Common myeloid progenitor, CD34-positive (primary cell): ENCODE measurements around the gene NKG7.

Source experiments
- CTCF ChIA-PET: fragments of 350-600 bp; sonication (Branson Sonifier 250); formaldehyde crosslinking; loops from one replicate; lab custom pipeline; 2021; ENCODE audit warnings: antibody characterized with exemption; lab: Charles Lee
- POLR2A ChIA-PET: fragments of 350-600 bp; sonication (Branson Sonifier 250); formaldehyde crosslinking; loops from one replicate; lab custom pipeline; 2021; ENCODE audit warnings: antibody characterized with exemption; lab: Charles Lee
- DNase-seq, 3 donors: peaks; one replicate each; pipeline versions ENCODE4 v3.0.0 to v3.0.0-alpha.2; 2013
- H3K27ac ChIP-seq, 2 experiments: 1 replicate in 1 of 2; 2 replicates in 1 of 2; pipeline ENCODE4 v1.7.0; 2013; ENCODE audit warnings: inconsistent platforms in 2 of 2, low read length in 2 of 2, mild to moderate bottlenecking in 2 of 2, low read depth in 1 of 2, moderate library complexity in 1 of 2; ENCODE audit not compliant: severe bottlenecking in 2 of 2, insufficient read depth in 1 of 2, poor library complexity in 1 of 2
- H3K27me3 ChIP-seq, 5 experiments: replicated peaks in 2 of 5; 1 replicate in 3 of 5; 2 replicates in 2 of 5; pipeline versions ENCODE4 v1.6.1 to v1.7.0; 2013; ENCODE audit warnings: low read length in 4 of 5, mild to moderate bottlenecking in 2 of 5, moderate library complexity in 2 of 5, inconsistent platforms in 1 of 5; ENCODE audit not compliant: insufficient read depth in 5 of 5, control insufficient read depth in 4 of 5
- H3K36me3 ChIP-seq, 4 experiments: 1 replicate in 2 of 4; 2 replicates in 2 of 4; pipeline versions ENCODE4 v1.6.1 to v1.7.0; 2013; ENCODE audit warnings: low read length in 3 of 4, control low read depth in 1 of 4, mild to moderate bottlenecking in 1 of 4; ENCODE audit not compliant: control insufficient read depth in 4 of 4, insufficient read depth in 4 of 4
- H3K4me1 ChIP-seq, 4 experiments: 1 replicate in 3 of 4; 2 replicates in 1 of 4; pipeline versions ENCODE4 v1.6.1 to v1.7.1; 2013; ENCODE audit warnings: low read length in 3 of 4, mild to moderate bottlenecking in 3 of 4, control low read depth in 1 of 4, inconsistent platforms in 1 of 4, moderate library complexity in 1 of 4; ENCODE audit not compliant: control insufficient read depth in 4 of 4, insufficient read depth in 4 of 4; ENCODE audit errors: control extremely low read depth in 1 of 4
- H3K4me3 ChIP-seq, 7 experiments: 1 replicate in 4 of 7; 2 replicates in 3 of 7; pipeline versions ENCODE4 v1.5.1 to v1.7.0; 2013; ENCODE audit warnings: mild to moderate bottlenecking in 7 of 7, low read length in 6 of 7, moderate library complexity in 6 of 7, inconsistent platforms in 2 of 7, low read depth in 2 of 7, control low read depth in 1 of 7; ENCODE audit not compliant: insufficient read depth in 4 of 7, control insufficient read depth in 1 of 7; ENCODE audit errors: extremely low read depth in 1 of 7
- H3K9me3 ChIP-seq, 5 experiments: 1 replicate in 4 of 5; 2 replicates in 1 of 5; pipeline versions ENCODE4 v1.6.1 to v1.7.1; 2013; ENCODE audit warnings: low read length in 4 of 5, mild to moderate bottlenecking in 2 of 5, inconsistent platforms in 1 of 5, low read depth in 1 of 5, moderate library complexity in 1 of 5; ENCODE audit not compliant: control insufficient read depth in 4 of 5, insufficient read depth in 2 of 5; ENCODE audit errors: control extremely low read depth in 1 of 5
- WGBS: methylation state at CpG from one replicate; pipeline ENCODE4 v1.1.5; 2013; ENCODE audit not compliant: insufficient coverage; 5-methylcytosine and 5-hydroxymethylcytosine counted together

NKG7 gene

DNA sequence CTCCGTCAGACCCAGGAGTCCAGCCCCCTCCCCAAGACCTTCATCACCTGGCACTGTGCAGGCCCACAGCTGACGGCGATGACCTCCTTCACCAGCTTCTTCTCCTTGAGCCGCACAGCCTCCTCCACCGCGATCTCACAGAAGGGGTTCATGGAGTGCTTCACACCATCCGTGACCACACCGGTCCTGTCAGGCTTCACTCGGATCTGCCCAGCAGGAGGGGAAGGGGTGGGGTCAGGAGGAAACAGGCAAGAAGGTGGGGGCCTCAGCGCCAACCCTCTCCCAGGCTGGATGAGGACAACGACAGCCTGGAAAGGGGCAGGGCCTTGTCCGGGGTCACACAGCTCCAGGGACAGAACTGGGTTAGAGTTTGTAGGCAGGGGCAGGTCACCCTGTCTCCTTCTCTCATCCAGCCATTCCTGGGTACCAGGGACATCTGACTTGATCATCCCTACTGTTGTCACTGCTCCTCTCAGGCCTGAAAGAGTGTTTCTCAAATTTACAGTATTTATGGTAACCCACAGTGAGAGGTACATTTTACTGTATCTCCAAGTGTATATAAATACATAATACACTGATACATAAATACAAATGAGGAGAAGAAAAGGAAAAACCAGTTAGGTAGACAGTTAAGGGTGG, 18.2 kb downstream of the NKG7 start:
- no peaks in the 10 kb centered on the region for H3K4me1 ChIP-seq
- POLR2A ChIA-PET: no interaction called here
- H3K27me3 ChIP-seq: no peaks in the 10 kb centered on the region
- no peak overlapping the region for H3K27ac ChIP-seq
- H3K9me3 ChIP-seq: no peaks in the 10 kb centered on the region
- DNase-seq: no peak
- 99% methylated on average over 8 of the region's 12 CpGs for WGBS
- CTCF ChIA-PET: interaction anchor here (1.1 kb wide), 1 partner anchor 8 kb away, joined by 3 read pairs; no protein-coding TSS in a partner anchor
- H3K36me3 ChIP-seq: peaks cover 3 to 43% (median 25%) of the 10 kb centered on the region in 4 experiments
- no peak overlapping the region for H3K4me3 ChIP-seq

DNA sequence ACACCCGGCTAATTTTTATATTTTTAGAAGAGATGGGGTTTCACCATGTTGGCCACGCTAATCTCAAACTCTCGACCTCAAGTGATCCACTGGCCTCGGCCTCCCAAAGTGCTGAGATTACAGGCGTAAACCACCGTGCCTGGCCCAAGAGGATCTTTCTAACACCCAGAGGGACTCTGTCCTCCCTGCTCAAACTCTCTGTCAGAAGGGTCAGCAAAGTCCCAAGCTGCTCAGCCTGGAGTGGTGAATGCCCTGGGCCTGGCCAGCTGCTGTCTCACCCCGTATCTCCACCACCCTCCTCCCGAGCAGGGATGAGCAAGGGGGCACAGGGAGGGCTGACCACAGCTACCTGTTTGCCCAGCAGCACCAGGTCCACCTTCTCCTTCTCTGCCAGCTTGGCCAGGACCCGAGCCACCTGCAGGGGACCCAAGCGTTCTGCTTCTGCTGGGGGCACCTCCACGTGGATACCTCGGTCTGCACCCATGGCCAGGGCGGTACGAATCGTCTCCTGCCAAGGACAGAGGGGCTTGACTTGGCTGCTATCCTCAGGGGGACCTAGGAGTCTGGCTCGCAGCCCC, 19.6 kb downstream of the NKG7 start:
- Histone ChIP-seq H3K27me3 (no peaks in the 10 kb centered on the region), H3K27ac (no peak overlapping the region), H3K4me3 (no peak overlapping the region), H3K9me3 (no peaks in the 10 kb centered on the region), H3K4me1 (no peaks in the 10 kb centered on the region), H3K36me3 (peaks cover 3 to 43% (median 24%) of the 10 kb centered on the region in 4 experiments)
- DNase-seq: no peak
- POLR2A ChIA-PET: no interaction called here
- 96% methylated on average over 11 of the region's 16 CpGs for WGBS
- CTCF ChIA-PET: interaction anchor here (3.2 kb wide), 1 partner anchor 12 kb away, joined by 11 read pairs; the partner anchor contains the start of gene VSIG10L

DNA sequence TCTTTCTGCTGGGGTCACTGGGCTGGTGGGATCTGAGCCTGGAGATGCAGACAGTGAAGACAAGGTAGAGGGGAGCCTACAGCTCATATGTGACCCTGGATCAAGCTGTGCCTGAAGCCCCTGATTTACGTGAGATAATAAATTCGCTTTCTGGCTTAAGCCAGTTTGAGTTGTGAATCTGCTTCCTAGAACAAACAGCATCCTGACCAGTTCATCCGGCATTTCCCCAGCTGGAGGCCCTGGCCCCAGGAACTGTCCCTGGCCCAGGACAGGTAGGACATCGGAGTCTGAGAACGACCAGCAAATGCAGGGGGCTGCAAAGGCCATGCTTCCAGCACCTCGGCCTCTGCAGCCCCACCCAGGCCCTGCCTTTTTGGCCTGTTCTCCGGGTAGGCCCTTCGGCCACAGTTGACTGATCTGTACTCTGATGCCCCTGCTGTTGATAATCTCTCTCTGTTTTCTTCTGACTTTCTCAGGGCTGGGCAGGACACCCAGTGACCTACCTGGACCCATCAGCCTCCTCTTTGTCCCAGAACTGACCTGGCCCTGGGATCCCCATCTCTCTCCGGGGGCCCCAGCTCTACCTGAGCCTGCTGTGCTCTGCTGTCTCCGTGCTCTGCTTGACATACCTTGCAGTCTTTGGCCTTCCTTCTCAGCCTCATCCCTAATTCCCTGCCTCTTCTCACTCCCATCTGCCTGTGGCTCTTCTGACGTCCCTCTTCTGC, 21.0 kb downstream of the NKG7 start:
- Histone ChIP-seq H3K36me3 (peaks cover 6 to 55% (median 31%) of the 10 kb centered on the region in 4 experiments), H3K4me1 (no peaks in the 10 kb centered on the region), H3K27ac (peak overlapping the region in 1 of 2 experiments; percentile 72), H3K9me3 (no peaks in the 10 kb centered on the region), H3K27me3 (no peaks in the 10 kb centered on the region), H3K4me3 (no peak overlapping the region)
- POLR2A ChIA-PET: no interaction called here
- no peak for DNase-seq
- CTCF ChIA-PET: interaction anchor here (0.8 to 3.2 kb wide), 3 partner anchors 11 to 88 kb away, joined by 3 to 11 read pairs (median 4); partner anchors contain the start of gene VSIG10L
- 96% methylated on average over 11 of the region's 11 CpGs for WGBS

DNA sequence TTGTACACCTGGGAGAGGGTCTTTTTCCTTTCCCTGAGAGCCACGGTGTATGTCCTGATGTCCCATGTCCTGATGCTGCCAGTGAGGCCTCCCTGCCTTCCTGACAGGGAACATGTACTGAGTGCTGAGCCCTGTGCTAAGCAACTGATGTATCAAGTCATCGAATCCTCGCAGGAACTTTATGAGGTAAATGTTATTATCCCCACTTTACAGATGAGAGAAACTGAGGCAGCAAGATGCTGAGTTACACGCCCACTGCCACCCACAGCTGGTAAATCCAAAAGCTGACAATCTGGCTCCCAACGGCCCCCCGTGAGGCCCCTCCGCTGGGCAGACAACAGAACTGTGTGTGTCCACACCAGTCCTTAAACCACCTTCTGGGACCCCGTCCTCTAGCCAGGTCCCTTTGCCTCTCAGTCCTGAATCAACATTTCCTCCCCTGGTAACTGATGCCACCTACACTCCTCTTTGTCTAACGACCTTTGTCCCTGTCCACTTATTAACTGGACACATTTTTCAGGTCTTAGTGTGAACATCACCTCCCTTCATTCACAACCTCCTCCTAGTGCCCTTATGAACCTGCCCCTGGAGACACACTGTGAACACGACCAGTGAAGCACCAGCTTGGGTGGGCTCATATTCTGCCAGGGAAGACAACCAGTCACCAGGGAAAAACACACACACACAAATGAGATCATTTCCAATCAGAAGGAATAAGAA, 25.1 kb downstream of the NKG7 start:
- no peaks in the 10 kb centered on the region for H3K27me3 ChIP-seq
- CTCF ChIA-PET: no interaction called here
- no peak for DNase-seq
- H3K4me3 ChIP-seq: no peak overlapping the region
- H3K4me1 ChIP-seq: no peaks in the 10 kb centered on the region
- no peak overlapping the region for H3K27ac ChIP-seq
- peaks cover 5 to 59% (median 36%) of the 10 kb centered on the region in 4 experiments for H3K36me3 ChIP-seq
- H3K9me3 ChIP-seq: no peaks in the 10 kb centered on the region
- POLR2A ChIA-PET: no interaction called here
- 95% methylated on average over 10 of the region's 10 CpGs for WGBS

DNA sequence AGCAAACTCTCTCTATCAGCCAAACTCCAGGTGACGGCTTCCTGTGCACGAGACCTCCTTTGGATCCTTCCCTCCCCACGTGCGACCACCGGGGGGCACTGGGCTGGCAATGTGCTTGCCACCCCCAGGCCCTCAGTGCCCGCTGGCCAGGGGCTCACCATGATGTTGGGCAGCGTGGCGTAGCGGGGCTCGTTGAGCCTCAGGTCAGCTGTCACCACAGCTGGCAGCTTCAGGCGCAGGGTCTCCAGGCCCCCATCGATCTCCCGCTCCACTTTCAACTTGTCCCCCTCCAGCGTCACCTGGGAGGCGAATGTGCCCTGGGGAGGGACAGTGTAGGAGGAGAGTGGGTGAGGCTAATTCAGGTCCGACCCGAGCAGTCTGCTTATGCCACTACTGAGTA, 25.7 kb downstream of the NKG7 start:
- no peak overlapping the region for H3K27ac ChIP-seq
- no peaks in the 10 kb centered on the region for H3K4me1 ChIP-seq
- no peaks in the 10 kb centered on the region for H3K9me3 ChIP-seq
- CTCF ChIA-PET: no interaction called here
- no peak for DNase-seq
- H3K27me3 ChIP-seq: no peaks in the 10 kb centered on the region
- POLR2A ChIA-PET: no interaction called here
- no peak overlapping the region for H3K4me3 ChIP-seq
- H3K36me3 ChIP-seq: peaks cover 5 to 55% (median 32%) of the 10 kb centered on the region in 4 experiments
- 94% methylated on average over 10 of the region's 17 CpGs for WGBS

DNA sequence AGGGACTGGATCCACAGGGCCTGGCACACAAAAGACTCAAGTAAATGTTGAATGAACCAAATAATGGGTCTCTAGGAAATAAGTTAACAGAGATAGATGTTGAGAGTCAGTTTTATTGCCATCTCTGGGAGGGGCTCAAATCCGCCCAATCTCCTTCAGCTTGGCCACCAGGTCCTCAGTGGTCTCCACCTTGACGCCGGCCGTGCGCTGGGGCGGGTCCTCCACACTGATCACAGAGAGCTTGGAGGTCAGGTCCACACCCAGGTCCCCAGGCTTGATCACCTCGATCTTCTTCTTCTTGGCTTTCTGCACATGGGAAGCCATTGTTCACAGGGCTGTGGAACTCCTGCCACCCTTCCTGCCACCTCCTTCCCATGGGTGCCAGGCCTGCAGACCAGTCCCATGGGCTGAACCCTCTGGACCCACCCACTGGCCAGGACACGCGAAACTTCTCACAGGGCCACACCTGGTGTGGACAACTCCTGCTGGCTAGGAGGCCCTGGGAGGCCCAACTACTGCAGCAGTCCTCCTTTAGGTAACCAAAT, 27.3 kb downstream of the NKG7 start:
- peaks cover 0 to 14% (median 4%) of the 10 kb centered on the region in 5 experiments for H3K27me3 ChIP-seq
- ChIA-PET POLR2A (interaction anchor here (0.6 kb wide), 1 partner anchor 14 kb away, joined by 6 read pairs; no protein-coding TSS in a partner anchor), CTCF (interaction anchor here (1.5 to 1.8 kb wide), 2 partner anchors 11 to 57 kb away, joined by 3 read pairs; no protein-coding TSS in a partner anchor)
- no peak overlapping the region for H3K27ac ChIP-seq
- WGBS: 95% methylated on average over 9 of the region's 9 CpGs
- H3K4me1 ChIP-seq: peaks cover 0 to 5% (median 4%) of the 10 kb centered on the region in 4 experiments
- DNase-seq: no peak
- H3K9me3 ChIP-seq: no peaks in the 10 kb centered on the region
- H3K36me3 ChIP-seq: peaks cover 5 to 40% (median 21%) of the 10 kb centered on the region in 4 experiments
- no peak overlapping the region for H3K4me3 ChIP-seq
